Subcutaneous abdominal adipose tissue (tissue), 5 donors: ENCODE measurements around the gene OCA2.

Experiments
- H3K27ac ChIP-seq: one replicate; pipeline ENCODE4 v1.7.0; 2013; ENCODE audit warnings: low read depth, mild to moderate bottlenecking, inconsistent platforms, low read length, moderate library complexity
- H3K27me3 ChIP-seq, 5 donors: one replicate each; pipeline ENCODE4 v1.7.0; 2013; ENCODE audit warnings: low read length in 5 of 5, inconsistent platforms in 1 of 5; ENCODE audit not compliant: control insufficient read depth in 5 of 5, insufficient read depth in 4 of 5
- H3K36me3 ChIP-seq, 5 donors: one replicate each; pipeline ENCODE4 v1.7.0; 2013; ENCODE audit warnings: low read length in 5 of 5; ENCODE audit not compliant: control insufficient read depth in 5 of 5, insufficient read depth in 5 of 5
- H3K4me1 ChIP-seq, 5 donors: one replicate each; pipeline ENCODE4 v1.7.0; 2013; ENCODE audit warnings: low read length in 5 of 5, mild to moderate bottlenecking in 3 of 5, moderate library complexity in 1 of 5; ENCODE audit not compliant: control insufficient read depth in 5 of 5, insufficient read depth in 5 of 5
- H3K4me3 ChIP-seq, 5 donors: one replicate each; pipeline ENCODE4 v1.7.0; 2013; ENCODE audit warnings: low read length in 5 of 5, low read depth in 1 of 5
- H3K9ac ChIP-seq, 5 donors: one replicate each; pipeline ENCODE4 v1.7.0; 2013; ENCODE audit warnings: low read length in 5 of 5, mild to moderate bottlenecking in 4 of 5, moderate library complexity in 3 of 5
- H3K9me3 ChIP-seq, 5 donors: one replicate each; pipeline ENCODE4 v1.7.0; 2013; ENCODE audit warnings: low read length in 5 of 5; ENCODE audit not compliant: control insufficient read depth in 5 of 5
- donor health status: healthy.
- donor health status: healthy.
- donor health status: healthy.
- donor health status: healthy.
- donor health status: healthy.

Gene OCA2

DNA sequence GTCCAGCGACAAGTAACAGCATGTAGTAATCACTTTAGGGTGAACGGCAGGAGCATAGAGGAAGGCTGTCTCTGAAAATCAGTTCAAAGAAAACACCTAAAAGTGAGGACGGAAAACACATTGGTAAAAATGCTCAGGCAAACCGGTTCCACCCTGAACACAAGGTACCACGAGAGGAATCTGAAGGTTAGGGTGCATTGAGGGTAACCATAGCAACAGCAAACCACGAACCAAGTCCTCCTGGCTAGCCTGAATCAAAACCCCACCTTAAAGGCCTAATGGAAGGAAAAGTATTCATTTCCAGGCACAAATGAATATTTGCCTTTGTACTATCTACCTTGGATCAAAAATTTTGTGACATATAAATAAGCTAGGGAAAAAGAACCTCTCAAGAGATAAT is 315.0 kb downstream of the OCA2 start:
- Histone ChIP-seq H3K4me1 (no peaks in the 10 kb centered on the region), H3K27me3 (no peaks in the 10 kb centered on the region), H3K27ac (no peak overlapping the region), H3K36me3 (no peaks in the 10 kb centered on the region), H3K9me3 (peaks cover 0 to 7% (median 4%) of the 10 kb centered on the region in 5 donors), H3K9ac (no peak overlapping the region), H3K4me3 (no peak overlapping the region)

DNA sequence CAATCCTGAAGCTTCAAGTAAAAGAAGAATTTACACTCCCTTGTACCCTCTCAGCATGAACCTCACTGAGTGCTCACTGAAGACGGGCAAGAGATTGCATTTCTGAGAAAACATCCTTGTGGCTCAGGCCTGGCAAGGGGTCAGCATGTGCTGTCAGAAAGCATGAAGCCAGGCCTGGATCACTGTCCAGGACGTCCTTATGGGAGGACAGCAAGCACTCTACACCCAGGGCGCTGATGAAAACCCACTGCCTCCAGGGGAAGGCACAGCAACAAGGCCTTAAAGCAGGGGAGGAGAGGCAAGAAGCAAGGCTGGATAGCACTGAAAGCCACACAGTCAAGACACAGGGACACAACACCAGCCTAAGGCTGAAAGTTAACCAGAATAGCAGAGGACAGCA is 315.4 kb downstream of the OCA2 start:
- no peak overlapping the region for H3K9ac ChIP-seq
- H3K9me3 ChIP-seq = peaks cover 0 to 10% (median 4%) of the 10 kb centered on the region in 5 donors
- H3K27me3 ChIP-seq = no peaks in the 10 kb centered on the region
- H3K4me3 ChIP-seq = no peak overlapping the region
- H3K36me3 ChIP-seq = no peaks in the 10 kb centered on the region
- no peaks in the 10 kb centered on the region for H3K4me1 ChIP-seq
- no peak overlapping the region for H3K27ac ChIP-seq

DNA sequence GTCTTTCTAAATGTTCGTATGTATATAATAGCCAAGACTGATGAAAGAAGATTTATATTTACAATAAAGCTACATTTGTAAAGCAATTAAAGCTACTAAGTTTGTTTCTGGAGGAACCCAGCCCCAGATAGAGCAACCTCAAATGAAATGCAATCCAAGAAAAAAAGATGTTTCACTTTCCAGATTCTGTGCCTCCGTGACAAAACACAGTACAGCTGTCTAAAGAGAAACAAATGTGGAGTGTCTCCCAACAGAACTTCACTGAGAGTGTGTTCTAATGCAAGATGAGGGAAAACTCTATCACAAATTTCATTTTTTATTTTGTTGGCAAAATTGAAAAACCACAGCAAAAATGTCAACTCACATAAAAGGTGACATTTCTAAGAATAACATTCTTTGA is 317.0 kb downstream of the OCA2 start:
- H3K9me3 ChIP-seq = peaks cover 0 to 11% (median 4%) of the 10 kb centered on the region in 5 donors
- no peak overlapping the region for H3K4me3 ChIP-seq
- H3K36me3 ChIP-seq = no peaks in the 10 kb centered on the region
- no peak overlapping the region for H3K27ac ChIP-seq
- H3K9ac ChIP-seq = no peak overlapping the region
- no peaks in the 10 kb centered on the region for H3K27me3 ChIP-seq
- H3K4me1 ChIP-seq = no peaks in the 10 kb centered on the region

DNA sequence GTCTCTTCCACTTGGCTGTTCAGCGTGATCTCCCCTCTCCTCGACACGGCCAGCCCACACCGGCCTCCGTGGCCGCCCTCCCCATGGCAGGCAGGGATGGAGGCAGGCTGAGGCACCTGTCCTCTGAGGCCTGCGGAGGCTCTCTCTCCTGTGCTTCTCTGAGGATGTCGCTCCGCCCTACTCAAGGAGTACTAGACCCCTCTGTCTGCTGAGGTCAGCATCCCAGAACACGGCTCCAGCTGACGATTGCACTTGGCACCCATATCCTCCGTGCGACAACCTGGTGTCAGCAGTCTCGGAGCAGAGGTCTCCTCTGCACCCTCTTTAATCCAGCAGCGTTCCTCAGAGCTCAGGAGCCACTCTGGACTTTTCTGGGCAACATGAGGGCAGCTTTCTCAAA is 322.6 kb downstream of the OCA2 start:
- H3K36me3 ChIP-seq = no peaks in the 10 kb centered on the region
- H3K27ac ChIP-seq = no peak overlapping the region
- no peak overlapping the region for H3K9ac ChIP-seq
- peaks cover 0 to 11% (median 6%) of the 10 kb centered on the region in 5 donors for H3K9me3 ChIP-seq
- H3K27me3 ChIP-seq = no peaks in the 10 kb centered on the region
- H3K4me3 ChIP-seq = no peak overlapping the region
- no peaks in the 10 kb centered on the region for H3K4me1 ChIP-seq

DNA sequence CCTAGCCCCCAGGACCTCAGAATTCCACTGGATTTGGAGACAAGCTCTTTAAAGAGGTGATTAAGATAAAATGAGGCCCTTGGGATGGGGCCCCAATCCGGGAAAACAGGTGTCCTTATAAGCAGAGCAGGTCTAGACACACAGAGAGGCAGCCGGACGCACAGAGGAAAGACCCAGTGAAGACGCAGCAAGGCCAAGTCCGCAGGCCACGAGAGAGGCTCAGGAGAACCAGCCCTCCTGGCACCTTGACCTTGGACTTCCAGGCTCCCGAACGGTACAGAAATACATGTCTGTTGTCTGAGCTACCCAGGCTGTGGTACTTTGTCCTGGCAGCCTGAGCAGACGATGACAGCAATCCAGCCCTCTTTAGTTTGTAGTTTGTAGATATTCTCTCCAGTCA is 324.5 kb downstream of the OCA2 start:
- Histone ChIP-seq H3K4me1 (no peaks in the 10 kb centered on the region), H3K27ac (no peak overlapping the region), H3K4me3 (no peak overlapping the region), H3K9me3 (peaks cover 0 to 20% (median 5%) of the 10 kb centered on the region in 5 donors), H3K36me3 (no peaks in the 10 kb centered on the region), H3K9ac (no peak overlapping the region), H3K27me3 (no peaks in the 10 kb centered on the region)

DNA sequence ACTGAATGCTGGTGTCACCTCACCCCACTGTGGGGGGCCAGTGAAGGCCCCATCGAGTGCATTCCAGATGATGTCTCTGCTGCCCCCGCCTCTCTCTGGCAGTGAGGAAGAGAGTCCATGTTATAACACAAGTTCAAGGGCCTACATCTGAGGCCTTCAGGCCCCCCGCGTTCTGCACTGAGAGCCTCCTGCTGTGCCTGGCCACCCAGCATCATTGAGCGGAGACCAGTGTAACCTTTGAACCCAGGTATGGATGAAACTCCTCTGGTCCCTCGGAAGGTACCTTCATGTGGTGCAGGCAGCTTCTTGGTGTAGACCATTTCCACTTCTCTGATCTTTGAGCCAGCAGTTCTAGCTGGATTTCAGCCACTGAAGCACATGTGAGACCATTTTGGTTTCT is 324.9 kb downstream of the OCA2 start:
- H3K9me3 ChIP-seq = peaks cover 0 to 22% (median 5%) of the 10 kb centered on the region in 5 donors
- no peak overlapping the region for H3K27ac ChIP-seq
- no peaks in the 10 kb centered on the region for H3K4me1 ChIP-seq
- H3K4me3 ChIP-seq = no peak overlapping the region
- no peaks in the 10 kb centered on the region for H3K36me3 ChIP-seq
- H3K9ac ChIP-seq = no peak overlapping the region
- H3K27me3 ChIP-seq = no peaks in the 10 kb centered on the region

DNA sequence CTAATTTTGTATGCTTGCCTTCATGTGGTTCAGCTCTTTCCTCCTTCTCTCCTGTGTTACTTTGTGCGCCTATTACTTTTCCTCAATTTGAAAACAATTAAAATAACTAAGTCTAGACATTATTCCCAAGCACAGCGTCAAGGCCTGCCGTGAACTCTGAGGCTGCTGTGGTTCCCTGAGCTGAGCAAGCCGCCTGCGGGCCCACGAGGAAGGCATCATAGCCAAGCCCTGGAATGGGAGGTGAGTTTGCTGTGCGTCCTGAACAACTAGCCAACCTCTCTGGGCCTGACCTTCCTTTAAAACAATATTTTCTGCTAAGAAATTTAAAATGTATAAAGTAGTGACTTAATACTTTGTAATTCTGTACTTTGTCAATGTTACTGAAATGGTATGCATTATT is 327.2 kb downstream of the OCA2 start:
- H3K9ac ChIP-seq = no peak overlapping the region
- no peaks in the 10 kb centered on the region for H3K36me3 ChIP-seq
- H3K4me1 ChIP-seq = no peaks in the 10 kb centered on the region
- no peak overlapping the region for H3K27ac ChIP-seq
- no peaks in the 10 kb centered on the region for H3K27me3 ChIP-seq
- H3K4me3 ChIP-seq = no peak overlapping the region
- H3K9me3 ChIP-seq = peaks cover 0 to 33% (median 5%) of the 10 kb centered on the region in 5 donors

DNA sequence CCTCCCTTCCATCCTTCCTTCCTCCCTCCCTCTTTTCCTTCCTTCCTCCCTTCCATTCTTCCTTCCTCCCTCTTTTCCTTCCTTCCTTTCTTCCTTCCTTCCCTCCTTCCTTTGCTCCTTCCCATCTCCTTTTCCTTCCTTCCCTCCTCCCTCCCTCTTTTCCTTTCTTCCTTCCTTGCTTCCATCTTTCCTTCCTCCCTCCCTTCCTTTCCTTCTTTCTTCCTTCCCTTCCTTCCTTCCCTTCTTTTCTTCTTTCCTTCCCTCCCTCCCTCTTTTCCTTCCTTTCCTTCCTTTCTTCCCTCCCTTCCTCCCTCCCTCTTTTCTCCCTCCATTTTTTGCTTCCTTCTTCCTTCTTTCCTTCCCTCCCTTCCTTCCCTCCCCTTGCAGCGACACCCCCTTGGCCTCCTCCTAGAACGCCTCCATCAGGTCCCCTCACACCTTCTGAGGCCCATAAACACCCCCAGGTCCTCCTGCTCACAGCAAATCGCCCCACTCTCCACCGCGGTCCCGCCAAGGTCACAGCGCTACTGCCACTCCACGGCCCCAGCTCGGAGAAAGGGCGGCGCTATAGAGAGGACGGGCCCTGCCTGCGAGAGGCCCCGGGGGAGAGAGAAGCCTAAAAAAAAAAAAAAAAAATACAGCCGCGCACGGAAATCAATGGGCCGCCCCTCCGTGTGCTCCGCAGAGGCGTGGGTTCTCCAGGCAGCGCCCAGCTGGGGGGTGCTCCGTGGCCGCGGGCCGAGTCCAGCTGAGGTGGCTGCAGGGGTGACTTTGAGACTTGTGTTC is 328.2 kb downstream of the OCA2 start:
- Histone ChIP-seq H3K9ac (no peak overlapping the region), H3K9me3 (peaks cover 0 to 41% (median 7%) of the 10 kb centered on the region in 5 donors), H3K27ac (no peak overlapping the region), H3K27me3 (no peaks in the 10 kb centered on the region), H3K4me1 (no peaks in the 10 kb centered on the region), H3K36me3 (no peaks in the 10 kb centered on the region), H3K4me3 (no peak overlapping the region)

DNA sequence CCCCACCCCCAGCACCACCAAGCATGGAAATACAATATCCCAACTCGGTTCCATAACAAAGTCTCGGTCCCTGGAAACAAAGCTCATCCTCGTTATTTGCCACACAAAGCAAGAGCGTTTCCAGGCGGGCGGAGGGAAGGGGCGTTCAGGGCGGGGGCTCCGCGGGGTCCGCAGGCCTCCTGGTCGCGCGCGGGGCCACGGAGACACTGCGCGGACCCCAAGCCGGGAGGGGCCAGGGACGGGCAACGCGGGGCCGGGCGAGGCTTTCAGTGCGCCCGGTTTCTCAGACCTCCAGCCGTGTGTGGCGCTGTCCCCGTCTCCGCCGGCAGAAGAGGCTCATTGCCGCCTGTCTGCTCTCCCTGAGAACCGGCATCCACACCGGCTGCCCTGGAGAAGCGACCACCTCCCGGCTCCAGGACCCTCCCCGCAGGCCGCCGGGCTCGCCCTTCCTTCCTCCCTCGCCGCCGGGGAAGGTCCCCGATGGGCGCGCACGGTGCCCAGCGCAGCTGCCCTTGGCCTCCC is 329.0 kb downstream of the OCA2 start:
- no peaks in the 10 kb centered on the region for H3K27me3 ChIP-seq
- H3K9me3 ChIP-seq = peaks cover 0 to 38% (median 7%) of the 10 kb centered on the region in 5 donors
- no peaks in the 10 kb centered on the region for H3K4me1 ChIP-seq
- H3K27ac ChIP-seq = no peak overlapping the region
- no peak overlapping the region for H3K4me3 ChIP-seq
- H3K36me3 ChIP-seq = no peaks in the 10 kb centered on the region
- no peak overlapping the region for H3K9ac ChIP-seq

DNA sequence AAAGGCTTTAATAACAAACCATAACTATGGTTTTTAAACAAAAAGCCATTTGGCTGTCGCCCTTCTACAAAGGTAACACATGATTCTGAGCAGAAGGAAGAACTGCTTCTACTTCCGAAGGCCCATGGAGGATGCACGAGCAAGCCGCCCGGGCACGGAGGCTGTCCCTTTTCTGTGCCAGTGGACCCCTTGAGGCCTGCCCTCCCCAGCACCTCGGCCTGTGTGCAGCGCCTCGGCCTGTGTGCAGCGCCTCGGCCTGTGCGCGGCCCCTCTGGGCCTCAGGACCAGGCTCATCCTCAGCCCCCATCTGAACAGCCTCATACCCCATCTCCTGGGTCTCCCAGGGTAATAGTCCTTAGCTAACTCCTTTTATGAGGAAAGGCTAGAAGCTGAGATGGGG is 329.5 kb downstream of the OCA2 start:
- H3K9ac ChIP-seq = no peak overlapping the region
- H3K36me3 ChIP-seq = no peaks in the 10 kb centered on the region
- H3K27ac ChIP-seq = no peak overlapping the region
- H3K9me3 ChIP-seq = peaks cover 0 to 38% (median 7%) of the 10 kb centered on the region in 5 donors
- H3K27me3 ChIP-seq = no peaks in the 10 kb centered on the region
- no peak overlapping the region for H3K4me3 ChIP-seq
- H3K4me1 ChIP-seq = no peaks in the 10 kb centered on the region
